GM18526 (cell line): Measurements from ENCODE around the gene ARRDC2.

Source experiments
- POLR2A ChIP-seq: IDR thresholded peaks from 3 replicates; pipeline ENCODE4 v1.6.1; 2011; ENCODE audit not compliant: insufficient read length; ENCODE audit errors: extremely low read depth

ARRDC2 gene

DNA sequence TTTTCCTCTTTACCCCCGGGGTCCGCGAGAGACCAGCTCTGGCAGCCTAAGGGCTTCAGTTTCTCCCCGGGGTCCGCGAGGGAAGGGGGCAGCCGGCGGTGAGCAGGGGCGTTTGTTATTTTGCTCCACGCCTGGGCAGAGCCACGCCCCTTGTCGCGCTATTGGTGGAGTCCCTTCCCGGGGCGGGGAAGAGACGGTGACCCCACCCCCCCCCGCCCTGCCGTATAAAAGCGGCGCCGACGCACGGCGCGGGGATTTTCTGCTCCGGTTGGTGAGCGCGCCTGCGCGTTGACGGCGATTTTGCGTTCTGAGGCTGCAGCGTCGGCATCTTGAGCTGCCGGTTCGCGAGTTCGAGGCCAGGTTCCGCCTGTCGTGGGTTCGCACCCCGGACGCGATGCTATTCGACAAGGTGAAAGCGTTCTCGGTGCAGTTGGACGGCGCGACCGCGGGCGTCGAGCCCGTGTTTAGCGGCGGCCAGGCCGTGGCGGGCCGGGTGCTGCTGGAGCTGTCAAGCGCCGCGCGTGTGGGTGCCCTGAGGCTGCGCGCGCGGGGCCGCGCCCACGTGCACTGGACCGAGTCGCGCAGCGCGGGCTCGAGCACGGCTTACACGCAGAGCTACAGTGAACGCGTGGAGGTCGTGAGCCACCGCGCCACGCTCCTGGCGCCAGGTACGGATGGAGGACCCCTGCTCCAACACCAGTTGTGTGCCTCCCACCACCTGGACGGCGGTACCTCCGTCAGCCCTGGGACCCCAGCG is at the start of gene ARRDC2:
TSS of gene ARRDC2 (plus strand) at position 254 of the 757 bp plus-strand sequence. CDS start at position 395, 141 bp downstream.
- no peak for TF ChIP-seq POLR2A

- no peak for TF ChIP-seq POLR2A
Measured at GRCh38 chr19:17963936-17964691, 43.9 kb upstream of the ARRDC2 start.

DNA sequence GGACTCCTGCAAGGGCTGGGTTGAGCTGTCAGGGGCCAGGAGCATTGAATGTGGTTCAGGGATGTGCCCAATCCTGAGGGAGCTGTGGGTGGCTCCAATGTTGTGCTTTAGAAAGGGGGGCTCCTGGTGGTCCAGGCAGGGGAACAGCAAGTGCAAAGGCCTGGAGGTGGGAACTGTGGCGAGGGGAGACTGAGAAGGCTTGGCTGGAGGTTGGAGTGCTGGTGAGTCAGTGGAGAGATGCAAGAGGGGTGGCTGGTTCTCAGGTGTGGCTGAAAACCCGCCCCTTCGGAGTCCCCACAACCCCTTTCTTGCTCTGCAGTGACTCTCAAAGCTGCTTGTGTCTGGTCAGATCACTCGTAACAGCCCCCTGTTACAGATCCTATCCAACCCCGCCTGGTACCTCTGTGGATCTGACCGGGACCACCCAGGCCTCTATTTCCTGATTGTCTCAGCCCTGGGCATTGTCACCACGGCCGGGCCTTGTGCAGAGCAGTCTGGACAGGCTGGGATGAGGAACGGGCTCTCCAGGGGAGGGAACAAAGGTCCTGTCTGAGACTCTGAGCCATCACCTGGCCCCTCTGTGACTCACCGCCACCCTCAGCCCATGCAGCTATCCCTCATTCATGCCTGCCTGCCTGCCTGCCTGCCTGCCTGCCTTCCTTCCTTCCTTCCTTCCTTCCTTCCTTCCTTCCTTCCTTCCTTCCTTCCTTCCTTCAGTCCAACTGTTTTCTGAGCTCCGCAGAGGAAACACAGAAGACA is 42.4 kb upstream of the ARRDC2 start:
- no peak for TF ChIP-seq POLR2A

DNA sequence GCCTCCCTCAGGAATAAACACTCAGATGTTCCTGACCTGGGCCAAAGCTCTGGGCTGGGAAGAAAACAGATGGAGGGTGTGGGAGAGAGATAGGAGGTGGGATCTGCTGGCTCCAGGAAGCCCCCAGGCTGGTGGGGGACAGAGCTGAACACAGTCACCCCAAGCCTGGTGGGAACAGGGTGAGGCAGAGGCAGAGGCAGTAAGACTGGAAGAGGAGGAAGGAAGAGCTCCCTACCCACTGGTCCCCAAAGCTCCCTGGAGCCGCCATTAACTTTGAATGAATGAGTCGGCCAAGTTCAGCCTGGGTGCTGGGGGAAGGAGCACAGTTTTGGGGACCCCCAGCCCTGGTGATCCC is 41.9 kb upstream of the ARRDC2 start:
- no peak for TF ChIP-seq POLR2A

- no peak for TF ChIP-seq POLR2A
Measured at GRCh38 chr19:17966550-17967256, 41.3 kb upstream of the ARRDC2 start, which contains the start of gene KCNN1. KCNN1 (plus strand) TSS chr19:17967107; CDS start chr19:17973889, 6,782 bp downstream.

- TF ChIP-seq POLR2A = no peak
Measured at GRCh38 chr19:17967257-17968051, 40.5 kb upstream of the ARRDC2 start.

DNA sequence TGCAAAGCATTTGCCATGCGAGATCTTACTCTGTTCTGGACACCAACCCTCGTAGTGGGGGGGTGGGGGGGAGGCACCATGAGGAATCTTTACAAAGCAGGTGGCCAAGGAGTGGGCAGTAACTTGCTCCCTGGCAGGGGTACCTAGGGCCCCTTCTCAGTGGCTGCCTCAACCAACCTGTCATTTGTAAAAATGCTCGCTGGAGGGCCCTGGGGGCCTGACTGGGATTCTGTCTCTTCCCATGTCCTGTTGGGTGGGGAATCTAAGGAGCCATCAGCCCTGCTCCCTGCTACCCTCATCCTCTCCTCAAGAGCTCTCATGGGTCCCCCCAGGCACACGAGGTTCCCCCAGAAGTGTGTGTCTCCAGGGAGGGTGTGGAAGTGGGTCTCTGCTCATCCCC is 39.6 kb upstream of the ARRDC2 start:
- TF ChIP-seq POLR2A = no peak

DNA sequence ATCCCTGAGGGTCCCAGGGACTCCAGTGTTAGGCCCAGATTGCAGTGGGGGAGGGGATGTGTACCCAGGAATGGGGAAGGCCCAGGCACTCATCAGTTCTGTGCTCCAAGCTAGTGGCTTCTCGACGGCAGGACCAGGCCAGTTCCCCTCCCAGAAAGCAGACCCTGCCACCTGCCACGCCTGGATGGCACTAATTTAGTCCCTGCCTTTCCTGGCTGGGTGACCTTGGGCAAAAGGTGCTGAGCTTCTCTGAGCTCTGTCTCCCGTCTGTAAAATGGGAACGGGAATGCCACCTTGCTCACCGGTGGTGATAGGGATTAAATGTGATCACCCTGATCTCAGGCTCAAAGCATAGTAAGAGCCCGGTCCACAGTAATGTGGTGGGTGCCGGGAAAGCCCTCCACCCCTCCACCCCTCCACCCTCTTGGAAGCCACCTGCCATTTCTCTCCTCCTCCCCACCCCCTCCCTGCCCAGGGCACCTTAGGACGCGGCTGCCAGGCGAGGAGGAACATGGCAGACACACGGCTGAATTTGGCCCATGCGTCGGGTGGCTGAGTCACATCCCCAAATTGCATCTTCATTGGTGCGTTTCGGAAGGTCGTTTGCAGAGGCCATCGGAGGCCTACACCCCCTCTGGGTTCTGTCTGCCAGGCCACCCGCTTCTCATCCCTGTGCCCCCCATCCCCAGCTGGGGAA is 38.7 kb upstream of the ARRDC2 start:
- TF ChIP-seq POLR2A = no peak

- no peak for TF ChIP-seq POLR2A
Measured at GRCh38 chr19:17972230-17972629, 35.7 kb upstream of the ARRDC2 start.

DNA sequence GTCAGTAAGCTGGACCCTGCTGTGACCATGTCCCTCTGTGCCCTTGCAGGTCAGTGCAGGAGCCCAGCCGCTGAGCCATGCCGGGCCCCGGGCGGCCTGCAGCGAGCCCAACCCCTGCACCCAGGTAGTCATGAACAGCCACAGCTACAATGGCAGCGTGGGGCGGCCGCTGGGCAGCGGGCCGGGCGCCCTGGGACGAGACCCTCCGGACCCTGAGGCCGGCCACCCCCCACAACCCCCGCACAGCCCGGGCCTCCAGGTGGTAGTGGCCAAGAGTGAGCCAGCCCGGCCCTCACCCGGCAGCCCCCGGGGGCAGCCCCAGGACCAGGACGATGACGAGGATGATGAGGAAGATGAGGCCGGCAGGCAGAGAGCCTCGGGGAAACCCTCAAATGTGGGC is 34.2 kb upstream of the ARRDC2 start:
- TF ChIP-seq POLR2A = no peak

DNA sequence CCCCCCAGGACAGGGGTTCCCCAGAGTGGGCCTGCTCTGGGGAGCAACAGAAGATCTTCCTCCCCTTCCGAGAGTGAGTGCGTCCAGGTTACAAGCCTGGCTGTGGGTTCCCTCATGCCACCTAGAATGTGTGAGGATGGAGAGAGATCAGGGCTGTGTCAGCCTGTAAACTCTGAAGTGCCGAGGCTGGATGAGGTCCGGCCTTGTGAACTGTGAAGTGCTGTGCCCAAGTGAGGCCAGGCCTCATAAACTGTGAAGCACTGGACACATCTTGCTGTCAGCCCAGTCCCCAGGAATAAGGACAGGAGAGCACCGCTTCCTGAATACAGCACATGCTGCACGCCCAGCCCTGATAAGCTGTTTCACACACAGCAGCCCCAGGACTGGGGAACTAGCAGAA is 33.4 kb upstream of the ARRDC2 start:
- no peak for TF ChIP-seq POLR2A

- no peak for TF ChIP-seq POLR2A
Measured at GRCh38 chr19:17975032-17975431, 32.9 kb upstream of the ARRDC2 start.

DNA sequence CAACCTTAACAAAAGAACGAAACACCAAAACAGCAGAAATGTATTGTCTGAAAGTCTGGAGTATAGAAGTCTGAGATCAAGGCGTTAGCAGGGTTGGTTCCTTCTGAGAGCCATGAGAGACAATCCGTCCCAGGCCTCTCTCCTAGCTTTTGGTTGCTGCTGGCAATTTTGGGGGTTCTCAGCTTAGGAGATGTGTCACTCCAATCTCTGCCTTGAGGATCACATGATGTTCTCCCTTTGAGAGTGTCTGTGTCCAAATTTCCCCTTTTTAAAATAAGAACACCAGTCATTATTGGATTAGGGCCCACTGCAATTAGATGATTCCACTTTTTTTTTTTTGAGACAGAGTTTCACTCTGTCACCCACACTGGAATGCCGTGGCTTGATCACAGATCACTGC is 30.9 kb upstream of the ARRDC2 start:
- no peak for TF ChIP-seq POLR2A

DNA sequence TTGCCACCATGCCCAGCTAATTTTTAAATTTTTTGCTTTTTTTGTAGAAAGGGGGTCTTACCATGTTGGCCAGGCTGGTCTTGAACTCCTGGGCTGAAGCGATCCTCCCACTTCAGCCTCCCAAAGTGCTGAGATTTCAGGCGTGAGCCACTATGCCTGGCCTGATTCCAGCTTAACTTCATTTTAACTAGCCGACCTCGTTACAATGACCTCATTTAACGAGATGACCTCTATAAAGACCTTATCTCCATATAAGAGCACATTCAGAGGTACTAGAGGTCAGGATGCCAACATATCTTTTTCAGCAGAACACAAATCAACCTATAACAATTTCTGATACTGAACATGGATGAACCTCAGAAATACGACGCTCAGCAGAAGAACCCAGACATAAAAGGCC is 30.5 kb upstream of the ARRDC2 start:
- no peak for TF ChIP-seq POLR2A
